HEK293T (cell line): ENCODE data around the gene PCBP1.
A peak's percentile ranks its signal among the peaks of the same experiment; 100 is the strongest.

Experiments
- CTCF ChIA-PET: fragments of 350-600 bp; formaldehyde crosslinking; extraction: SDS; loops from one replicate; lab custom pipeline; 2021; ENCODE audit warnings: antibody characterized with exemption, inconsistent platforms; lab: Yijun Ruan, JAX
- POLR2A ChIA-PET: fragments of 350-600 bp; formaldehyde crosslinking; extraction: SDS; loops from one replicate; lab custom pipeline; 2020; ENCODE audit warnings: antibody characterized with exemption, inconsistent platforms; lab: Yijun Ruan, JAX
- DNase-seq: peaks from one replicate; pipeline ENCODE4 v3.0.0; 2012; ENCODE audit warnings: mixed read lengths; ENCODE audit errors: extremely low spot score
- ARNT ChIP-seq: fragments of 450-650 bp; IDR thresholded peaks from 2 replicates; pipeline ENCODE4 v1.6.1; 2017; ENCODE audit warnings: mild to moderate bottlenecking
- BHLHE40 ChIP-seq: fragments of 450-650 bp; IDR thresholded peaks from 2 replicates; pipeline ENCODE4 v1.6.1; 2016; ENCODE audit warnings: mild to moderate bottlenecking, moderate library complexity, borderline replicate concordance
- CTBP1 ChIP-seq: fragments of 450-650 bp; IDR thresholded peaks from 2 replicates; pipeline ENCODE4 v1.6.1; 2016; ENCODE audit warnings: borderline replicate concordance
- ELF4 ChIP-seq: fragments of 450-650 bp; IDR thresholded peaks from 2 replicates; pipeline ENCODE4 v1.6.1; 2017; ENCODE audit warnings: antibody characterized with exemption
- FOXA1 ChIP-seq: fragments of 450-650 bp; IDR thresholded peaks from 2 replicates; pipeline ENCODE4 v1.6.1; 2016; ENCODE audit warnings: mild to moderate bottlenecking
- FOXK2 ChIP-seq: fragments of 450-650 bp; IDR thresholded peaks from 2 replicates; pipeline ENCODE4 v1.6.1; 2016; ENCODE audit warnings: mild to moderate bottlenecking
- FOXM1 ChIP-seq: fragments of 450-650 bp; IDR thresholded peaks from 2 replicates; pipeline ENCODE4 v1.6.1; 2017; ENCODE audit warnings: mild to moderate bottlenecking, borderline replicate concordance
- HDGF ChIP-seq: fragments of 450-650 bp; IDR thresholded peaks from 2 replicates; pipeline ENCODE4 v1.6.1; 2017; ENCODE audit warnings: antibody characterized with exemption, borderline replicate concordance
- L3MBTL2 ChIP-seq: fragments of 450-650 bp; conservative IDR thresholded peaks from 2 replicates; pipeline ENCODE4 v1.6.1; 2016; ENCODE audit warnings: mild to moderate bottlenecking
- LEF1 ChIP-seq: fragments of 450-650 bp; IDR thresholded peaks from 2 replicates; pipeline ENCODE4 v1.6.1; 2017; ENCODE audit warnings: mild to moderate bottlenecking, borderline replicate concordance
- NFRKB ChIP-seq: fragments of 450-650 bp; IDR thresholded peaks from 2 replicates; pipeline ENCODE4 v1.6.1; 2016; ENCODE audit warnings: mild to moderate bottlenecking, moderate library complexity
- SP1 ChIP-seq: fragments of 450-650 bp; IDR thresholded peaks from 2 replicates; pipeline ENCODE4 v1.6.1; 2017
- SUZ12 ChIP-seq: fragments of 450-650 bp; IDR thresholded peaks from 2 replicates; pipeline ENCODE4 v1.6.1; 2016; ENCODE audit warnings: mild to moderate bottlenecking
- TARDBP ChIP-seq: fragments of 450-650 bp; IDR thresholded peaks from 2 replicates; pipeline ENCODE4 v1.6.1; 2016
- ZNF384 ChIP-seq: fragments of 450-650 bp; IDR thresholded peaks from 2 replicates; pipeline ENCODE4 v1.6.1; 2016
- TF ChIP-seq, protein P1 (sequence below): fragments of 450-650 bp; IDR thresholded peaks from 2 replicates; pipeline ENCODE4 v1.6.1; 2016

PCBP1 gene

DNA sequence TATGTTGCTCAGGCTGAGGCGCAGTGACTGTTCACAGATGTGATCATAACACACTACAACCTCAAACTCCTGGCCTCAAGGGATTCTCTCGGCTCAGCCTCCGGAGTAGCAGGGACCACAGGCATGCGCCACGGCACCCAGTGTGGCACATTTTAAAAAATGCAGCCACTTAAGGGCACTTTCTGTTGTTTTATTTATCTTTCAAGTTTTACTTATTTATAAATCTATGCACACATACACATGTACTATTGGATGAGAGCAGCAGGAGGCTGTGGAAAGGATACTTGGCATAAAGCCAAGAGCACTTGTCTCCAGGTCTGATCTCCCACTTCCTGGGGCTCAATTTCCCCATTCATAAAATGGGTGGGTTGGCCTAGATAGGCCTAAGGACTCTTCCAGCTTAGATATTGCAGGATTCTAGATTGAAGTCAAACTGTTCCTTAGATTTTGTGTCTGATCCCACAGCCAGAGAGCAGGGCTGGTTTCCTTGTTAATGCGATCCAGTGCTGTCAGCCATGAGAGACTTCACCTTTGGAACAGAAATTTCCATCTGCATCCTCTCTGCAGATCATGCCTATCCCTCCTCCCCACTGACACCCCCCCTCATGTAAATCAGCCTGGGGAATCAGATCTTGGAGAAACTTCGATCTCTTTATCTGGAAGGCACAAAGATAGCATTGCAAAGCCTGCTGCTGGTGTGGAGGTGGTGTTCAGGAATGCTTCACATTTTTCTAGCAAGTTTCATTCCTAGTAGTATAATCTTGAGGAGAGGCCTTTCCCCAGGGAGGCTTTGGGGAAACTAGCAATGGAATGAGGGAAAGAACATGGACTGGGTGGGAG, 24.7 kb downstream of the PCBP1 start:
- DNase-seq: no peak
- POLR2A ChIA-PET: interaction anchor here (4.3 kb wide), 1 partner anchor 13 kb away, joined by 41 read pairs; no protein-coding TSS in a partner anchor
- TF ChIP-seq FOXA1: no peak
- TF ChIP-seq NFRKB: no peak
- TF ChIP-seq, protein P1, sequence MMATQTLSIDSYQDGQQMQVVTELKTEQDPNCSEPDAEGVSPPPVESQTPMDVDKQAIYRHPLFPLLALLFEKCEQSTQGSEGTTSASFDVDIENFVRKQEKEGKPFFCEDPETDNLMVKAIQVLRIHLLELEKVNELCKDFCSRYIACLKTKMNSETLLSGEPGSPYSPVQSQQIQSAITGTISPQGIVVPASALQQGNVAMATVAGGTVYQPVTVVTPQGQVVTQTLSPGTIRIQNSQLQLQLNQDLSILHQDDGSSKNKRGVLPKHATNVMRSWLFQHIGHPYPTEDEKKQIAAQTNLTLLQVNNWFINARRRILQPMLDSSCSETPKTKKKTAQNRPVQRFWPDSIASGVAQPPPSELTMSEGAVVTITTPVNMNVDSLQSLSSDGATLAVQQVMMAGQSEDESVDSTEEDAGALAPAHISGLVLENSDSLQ: no peak
- TF ChIP-seq L3MBTL2: no peak
- no peak for TF ChIP-seq BHLHE40
- TF ChIP-seq HDGF: no peak
- TF ChIP-seq ZNF384: no peak
- no peak for TF ChIP-seq ARNT
- no peak for TF ChIP-seq SUZ12
- no peak for TF ChIP-seq SP1
- no peak for TF ChIP-seq FOXM1
- TF ChIP-seq ELF4: no peak
- no peak for TF ChIP-seq FOXK2
- no peak for TF ChIP-seq CTBP1
- TF ChIP-seq TARDBP: no peak
- TF ChIP-seq LEF1: no peak
- CTCF ChIA-PET: no interaction called here

DNA sequence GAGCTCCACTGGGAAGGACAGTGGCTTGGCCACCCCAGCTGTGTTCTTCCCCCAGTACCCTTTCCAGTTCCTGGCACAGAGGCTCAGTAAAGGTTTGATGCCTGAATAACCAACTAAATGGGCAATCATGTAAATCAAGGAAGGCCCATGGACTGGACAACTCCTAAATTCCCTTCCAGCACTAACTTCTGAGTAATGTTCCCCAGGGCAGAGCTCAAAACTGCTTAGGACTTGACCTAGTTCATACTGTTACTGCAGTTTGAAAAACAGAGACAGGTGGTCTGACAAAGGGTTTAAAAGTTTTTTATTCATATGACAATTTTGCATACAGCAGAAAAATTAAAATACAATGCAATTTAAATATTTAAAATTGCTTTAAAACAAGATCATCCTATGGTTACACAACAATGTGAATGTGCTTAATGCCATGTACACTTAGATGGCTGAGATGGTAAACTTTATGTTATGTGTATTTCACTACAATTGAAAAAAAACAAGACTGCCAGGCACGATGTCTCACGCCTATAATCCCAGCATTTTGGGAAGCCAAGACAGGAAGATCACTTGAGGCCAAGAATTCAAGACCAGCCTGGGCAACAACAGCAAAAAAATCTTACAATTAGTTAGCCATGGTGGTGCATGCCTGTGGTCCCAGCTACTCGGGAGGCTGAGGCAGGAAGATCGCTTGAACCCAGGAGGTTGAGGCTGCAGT, 26.2 kb downstream of the PCBP1 start:
- TF ChIP-seq BHLHE40: no peak
- TF ChIP-seq SP1: no peak
- ChIA-PET POLR2A (interaction anchor here (0.8 to 1.5 kb wide), 6 partner anchors 8 to 30 kb away, joined by 3 to 8 read pairs (median 4); no protein-coding TSS in a partner anchor), CTCF (no interaction called here)
- DNase-seq: no peak

DNA sequence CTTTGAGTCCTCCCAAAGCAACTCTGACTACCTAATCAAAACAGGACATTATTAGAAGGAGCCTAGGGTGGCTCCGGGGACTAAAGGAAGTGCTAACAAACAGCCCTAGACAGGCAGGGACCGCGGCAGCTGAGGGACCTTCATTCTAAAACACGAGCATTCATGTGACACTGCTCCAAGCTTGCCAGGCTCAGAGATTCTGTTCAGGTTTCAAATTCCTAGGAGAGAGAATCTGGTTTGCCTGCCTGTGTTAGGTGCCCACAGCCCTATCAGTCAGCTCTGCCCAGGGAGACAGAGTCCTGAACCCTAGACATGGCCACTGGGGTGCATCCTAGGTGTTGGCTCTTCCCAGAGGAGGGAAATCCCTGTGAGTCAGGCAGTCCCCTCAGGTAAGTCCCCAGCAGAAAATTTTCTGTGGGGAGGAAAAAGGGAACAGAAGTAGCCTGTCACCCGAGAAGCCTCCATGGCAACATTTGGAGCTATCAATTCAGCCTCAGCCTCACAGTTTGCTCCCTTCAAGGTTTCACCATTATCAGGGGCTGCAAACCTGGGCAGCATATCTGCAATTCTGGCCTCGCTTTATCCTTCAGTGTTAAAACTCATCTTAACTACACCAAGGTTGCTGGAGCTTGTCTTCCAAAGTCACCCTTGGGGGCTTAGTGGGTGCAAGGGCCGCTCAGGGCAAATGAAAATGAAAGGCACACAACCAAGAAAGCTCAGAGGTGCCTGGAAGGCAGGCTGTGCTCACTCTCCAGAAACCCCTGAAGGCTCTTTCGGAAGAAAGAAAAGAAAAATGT, 28.6 kb downstream of the PCBP1 start:
- TF ChIP-seq FOXA1: no peak
- POLR2A ChIA-PET: interaction anchor here (0.8 to 1.9 kb wide), 5 partner anchors 9 to 374 kb away, joined by 3 to 8 read pairs (median 4); partner anchors contain the start of gene ANXA4
- DNase-seq: no peak
- CTCF ChIA-PET: interaction anchor here (1.0 kb wide), 1 partner anchor 12 kb away, joined by 3 read pairs; no protein-coding TSS in a partner anchor

DNA sequence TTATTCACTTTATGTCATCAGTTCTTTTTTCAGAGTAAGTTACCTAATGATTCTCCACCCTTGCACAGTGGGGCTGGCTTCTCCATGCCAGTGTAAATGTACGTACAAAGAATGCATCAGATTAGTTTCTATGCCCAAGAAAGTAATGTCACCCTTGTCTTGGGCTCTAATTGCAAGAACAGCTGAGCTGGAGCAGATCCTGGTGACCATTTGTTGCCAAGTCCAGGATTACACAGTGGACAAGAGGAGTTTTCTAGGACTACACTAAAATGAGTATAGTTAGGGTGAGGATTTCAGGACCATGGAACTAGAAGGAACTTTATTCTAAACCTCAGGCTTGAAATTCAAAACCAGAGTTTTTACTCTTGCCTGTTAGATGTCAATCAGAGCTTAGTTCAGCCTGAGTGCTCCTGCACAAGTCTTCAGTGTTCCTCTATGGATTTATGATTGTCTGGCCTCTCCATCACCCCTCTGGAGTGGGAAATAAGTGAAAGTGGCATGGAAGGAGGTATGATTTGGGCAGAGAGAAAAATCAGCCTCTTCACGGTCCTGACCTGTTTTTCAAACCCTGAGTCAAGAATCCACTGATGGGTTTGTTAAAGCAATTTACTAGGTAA, 29.8 kb downstream of the PCBP1 start:
- no peak for DNase-seq

DNA sequence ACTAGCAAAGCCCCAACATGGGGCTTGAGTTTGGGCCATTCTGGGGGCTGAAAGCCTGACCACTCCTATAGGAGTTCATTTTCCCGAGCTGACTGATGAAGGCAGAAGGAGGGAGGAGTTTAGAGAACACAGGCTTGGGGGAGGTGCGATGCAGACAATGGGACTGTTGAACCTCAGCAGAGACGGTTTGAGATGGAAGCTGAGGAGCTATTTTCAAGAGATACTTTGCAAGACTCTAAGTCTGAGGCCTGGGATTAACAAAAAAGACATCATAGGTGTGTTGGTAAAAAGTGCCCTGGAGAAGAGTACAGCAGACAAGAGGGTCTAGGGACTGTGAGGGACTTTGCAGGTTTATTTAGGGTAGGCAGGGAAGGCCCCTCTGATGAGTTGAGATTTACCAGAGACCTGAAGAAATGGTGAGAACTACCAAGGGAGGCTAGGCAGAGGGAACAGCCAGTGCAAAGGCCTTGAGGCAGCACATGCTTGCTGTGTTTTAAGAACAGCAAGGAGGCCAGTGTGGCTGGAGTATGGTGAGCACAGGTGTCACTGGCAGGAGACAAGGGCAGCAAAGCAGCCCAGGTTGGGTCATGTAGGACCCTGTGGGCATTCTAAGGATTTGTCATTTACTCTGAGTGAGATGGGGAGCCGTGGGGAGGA, 31.6 kb downstream of the PCBP1 start:
- POLR2A ChIA-PET: interaction anchor here (0.7 to 1.6 kb wide), 6 partner anchors 9 to 22 kb away, joined by 3 to 4 read pairs (median 3); no protein-coding TSS in a partner anchor

More for the DNA sequence above, 29.8 kb downstream of the PCBP1 start:
- TF ChIP-seq, protein P1: peak; percentile 88
- TF ChIP-seq SUZ12: no peak
- ChIA-PET CTCF (no interaction called here), POLR2A (interaction anchor here (1.0 to 1.8 kb wide), 4 partner anchors 7 to 203 kb away, joined by 3 to 11 read pairs (median 6); no protein-coding TSS in a partner anchor)

DNA sequence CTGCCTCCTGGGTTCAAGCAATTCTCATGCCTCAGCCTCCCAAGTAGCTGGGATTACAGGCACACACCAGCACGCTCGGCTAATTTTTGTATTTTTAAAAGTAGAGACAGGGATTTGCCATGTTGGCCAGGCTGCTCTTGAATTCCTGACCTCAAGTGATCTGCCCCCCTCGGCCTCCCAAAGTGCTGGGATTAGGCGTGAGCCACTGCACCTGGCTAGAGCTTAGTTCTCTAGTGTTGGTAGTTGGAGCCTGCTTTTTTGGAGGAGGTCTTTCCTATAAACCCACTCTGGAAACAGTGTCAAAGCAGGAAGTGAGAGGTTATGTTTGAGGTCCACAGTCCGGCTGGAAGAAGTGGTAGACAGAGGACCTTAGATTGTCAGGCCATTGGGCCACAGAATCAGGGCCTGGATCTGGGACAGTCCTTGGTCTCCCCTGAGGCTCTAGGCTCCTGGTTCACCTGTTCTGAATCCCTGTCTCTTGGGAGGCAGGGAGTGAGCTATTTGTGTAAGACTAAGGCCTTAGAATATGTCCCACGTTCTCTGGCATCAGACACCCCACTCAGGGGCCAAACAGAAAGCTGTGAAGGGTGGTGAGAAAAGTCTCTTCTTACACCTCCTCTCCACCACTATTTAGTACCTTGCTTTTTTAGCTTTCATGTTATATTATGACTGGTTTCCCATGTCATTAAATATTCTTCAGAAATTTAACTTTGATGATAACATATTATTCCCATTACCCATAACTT, 34.5 kb downstream of the PCBP1 start:
- ChIA-PET POLR2A (interaction anchor here (0.9 to 5.8 kb wide), 8 partner anchors 9 to 69 kb away, joined by 3 to 88 read pairs (median 8); partner anchors contain the start of genes C2orf42 and PCBP1), CTCF (interaction anchor here (0.6 kb wide), 1 partner anchor 47 kb away, joined by 3 read pairs; no protein-coding TSS in a partner anchor)
- TF ChIP-seq SP1 (no peak), FOXM1 (no peak), ARNT (no peak), ELF4 (no peak), ZNF384 (no peak)
- TF ChIP-seq, protein P1: no peak
- DNase-seq: no peak

More for the DNA sequence above, 31.6 kb downstream of the PCBP1 start:
- TF ChIP-seq NFRKB: no peak
- TF ChIP-seq FOXK2: no peak
- CTCF ChIA-PET: no interaction called here
- DNase-seq: no peak
